Measurements from ENCODE around the gene OR2T5. TPM values are rescaled to one million over a fixed set of nuclear protein-coding genes. Genes with fewer than 3 reads are reported as not detected.
"Not testable (repeated sequence)": the region's sequence is repeated elsewhere in the genome, so short reads cannot be mapped to it uniquely, and the experiment has no call there.

The OR2T5 gene
- polyA plus RNA-seq, 1 experiment, result not detected

- DNase-seq (ENCODE audit: low read depth); POLR2A ChIA-PET; H3K27me3 ChIP-seq (ENCODE audit: control insufficient read depth, insufficient read depth, low read length); H3K36me3 ChIP-seq (ENCODE audit: control insufficient read depth, insufficient read depth, low read length); H3K4me3 ChIP-seq (ENCODE audit: low read depth, low read length); CTCF ChIA-PET: not testable (repeated sequence)
Measured at GRCh38 chr1:248459117-248459516, 29.3 kb upstream of the OR2T5 start.

- Histone ChIP-seq H3K27me3 (ENCODE audit: control insufficient read depth, insufficient read depth, low read length) (no peaks in the 10 kb centered on the region), H3K36me3 (ENCODE audit: control insufficient read depth, insufficient read depth, low read length) (no peaks in the 10 kb centered on the region), H3K4me3 (ENCODE audit: low read depth, low read length) (no peak overlapping the region)
- POLR2A ChIA-PET, result no interaction called here
- CTCF ChIA-PET, result interaction anchor here (0.7 kb wide), 1 partner anchor 274 kb away, joined by 3 read pairs; no protein-coding TSS in a partner anchor
- no peak for DNase-seq (ENCODE audit: low read depth)
- TF ChIP-seq CTCF (IDR thresholded peaks at IDR 0.05; ENCODE audit: insufficient read depth, low read depth, low read length), result no peak
Measured at GRCh38 chr1:248471154-248471553, 17.2 kb upstream of the OR2T5 start.

- CTCF ChIA-PET; H3K27me3 ChIP-seq (ENCODE audit: control insufficient read depth, insufficient read depth, low read length); H3K4me3 ChIP-seq (ENCODE audit: low read depth, low read length); POLR2A ChIA-PET; DNase-seq (ENCODE audit: low read depth); H3K36me3 ChIP-seq (ENCODE audit: control insufficient read depth, insufficient read depth, low read length): not testable (repeated sequence)
Measured at GRCh38 chr1:248472111-248472510, 16.3 kb upstream of the OR2T5 start.

- POLR2A ChIA-PET; CTCF ChIA-PET; H3K4me3 ChIP-seq (ENCODE audit: low read depth, low read length); H3K36me3 ChIP-seq (ENCODE audit: control insufficient read depth, insufficient read depth, low read length); H3K27me3 ChIP-seq (ENCODE audit: control insufficient read depth, insufficient read depth, low read length); DNase-seq (ENCODE audit: low read depth): not testable (repeated sequence)
Measured at GRCh38 chr1:248473051-248473450, 15.3 kb upstream of the OR2T5 start, which contains the start of gene OR2T3. Gene OR2T3 (plus strand): TSS chr1:248473351. CDS start chr1:248473351, 0 bp downstream.

GRCh38 chr1:248475660-248476059 lies 12.7 kb upstream of the OR2T5 start:
- DNase-seq (ENCODE audit: low read depth); H3K27me3 ChIP-seq (ENCODE audit: control insufficient read depth, insufficient read depth, low read length); CTCF ChIA-PET; POLR2A ChIA-PET; H3K4me3 ChIP-seq (ENCODE audit: low read depth, low read length); H3K36me3 ChIP-seq (ENCODE audit: control insufficient read depth, insufficient read depth, low read length): not testable (repeated sequence)

- H3K27me3 ChIP-seq (ENCODE audit: control insufficient read depth, insufficient read depth, low read length); CTCF ChIA-PET; H3K4me3 ChIP-seq (ENCODE audit: low read depth, low read length); POLR2A ChIA-PET; H3K36me3 ChIP-seq (ENCODE audit: control insufficient read depth, insufficient read depth, low read length); DNase-seq (ENCODE audit: low read depth): not testable (repeated sequence)
Measured at GRCh38 chr1:248481686-248482579, 6.5 kb upstream of the OR2T5 start.

GRCh38 chr1:248496661-248497060 lies 8.3 kb downstream of the OR2T5 start:
- H3K4me3 ChIP-seq (ENCODE audit: low read depth, low read length); H3K27me3 ChIP-seq (ENCODE audit: control insufficient read depth, insufficient read depth, low read length); DNase-seq (ENCODE audit: low read depth); H3K36me3 ChIP-seq (ENCODE audit: control insufficient read depth, insufficient read depth, low read length); CTCF ChIA-PET; POLR2A ChIA-PET: not testable (repeated sequence)

- DNase-seq (ENCODE audit: low read depth); H3K36me3 ChIP-seq (ENCODE audit: control insufficient read depth, insufficient read depth, low read length); CTCF ChIA-PET; H3K4me3 ChIP-seq (ENCODE audit: low read depth, low read length); H3K27me3 ChIP-seq (ENCODE audit: control insufficient read depth, insufficient read depth, low read length); POLR2A ChIA-PET: not testable (repeated sequence)
Measured at GRCh38 chr1:248500305-248501035, 12.1 kb downstream of the OR2T5 start.

GRCh38 chr1:248507773-248508172 lies 19.4 kb downstream of the OR2T5 start, which contains the start of gene OR2G6:
Gene OR2G6 (plus strand): TSS chr1:248508073. CDS start chr1:248521647, 13,574 bp downstream.
- H3K36me3 ChIP-seq (ENCODE audit: control insufficient read depth, insufficient read depth, low read length); POLR2A ChIA-PET; H3K4me3 ChIP-seq (ENCODE audit: low read depth, low read length); DNase-seq (ENCODE audit: low read depth); CTCF ChIA-PET; H3K27me3 ChIP-seq (ENCODE audit: control insufficient read depth, insufficient read depth, low read length): not testable (repeated sequence)

GRCh38 chr1:248510217-248510616 lies 21.8 kb downstream of the OR2T5 start:
- POLR2A ChIA-PET; DNase-seq (ENCODE audit: low read depth); H3K4me3 ChIP-seq (ENCODE audit: low read depth, low read length); CTCF ChIA-PET; H3K36me3 ChIP-seq (ENCODE audit: control insufficient read depth, insufficient read depth, low read length); H3K27me3 ChIP-seq (ENCODE audit: control insufficient read depth, insufficient read depth, low read length): not testable (repeated sequence)
